Measurements from ENCODE around the gene FLNB.

The FLNB gene

DNA sequence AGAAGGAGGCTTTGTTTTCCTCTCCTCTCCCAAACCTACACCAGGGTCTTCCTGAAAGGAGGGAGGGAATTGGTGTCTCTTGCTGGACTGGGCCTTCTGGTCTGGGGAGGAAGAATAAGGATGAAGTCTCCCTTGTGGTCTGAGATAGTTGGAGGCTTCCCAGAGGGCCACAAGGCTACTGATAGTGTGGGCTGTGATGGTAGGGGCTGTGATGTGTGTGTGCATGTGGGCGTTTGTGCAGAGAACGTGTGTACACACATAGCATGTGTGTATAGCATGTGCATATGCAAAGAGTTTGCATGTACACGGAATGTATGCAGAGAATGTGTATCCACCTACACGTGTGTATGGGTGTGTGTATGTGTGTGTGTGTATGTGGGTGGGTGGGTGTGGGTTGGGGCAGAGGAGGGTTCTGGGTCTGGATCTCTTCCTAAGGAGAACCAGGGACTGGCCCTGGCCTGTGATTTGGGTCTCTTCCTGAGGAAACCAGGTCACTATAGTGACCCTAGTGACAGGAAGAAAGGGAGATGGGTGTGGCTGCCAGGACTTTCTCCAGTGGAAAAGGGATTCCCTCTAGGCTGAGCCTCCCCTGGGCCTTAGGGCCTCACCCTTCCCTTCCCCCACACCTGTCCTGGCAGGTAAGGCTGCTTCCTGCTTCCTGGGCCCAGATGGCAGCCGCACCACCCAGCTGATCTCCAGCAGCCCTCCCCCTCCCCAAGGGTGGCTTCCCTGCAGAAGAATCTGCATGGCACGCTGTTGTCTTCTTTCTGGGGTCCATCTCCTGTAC is 1.7 kb downstream of the FLNB start:
- DNase-seq = no peak

DNA sequence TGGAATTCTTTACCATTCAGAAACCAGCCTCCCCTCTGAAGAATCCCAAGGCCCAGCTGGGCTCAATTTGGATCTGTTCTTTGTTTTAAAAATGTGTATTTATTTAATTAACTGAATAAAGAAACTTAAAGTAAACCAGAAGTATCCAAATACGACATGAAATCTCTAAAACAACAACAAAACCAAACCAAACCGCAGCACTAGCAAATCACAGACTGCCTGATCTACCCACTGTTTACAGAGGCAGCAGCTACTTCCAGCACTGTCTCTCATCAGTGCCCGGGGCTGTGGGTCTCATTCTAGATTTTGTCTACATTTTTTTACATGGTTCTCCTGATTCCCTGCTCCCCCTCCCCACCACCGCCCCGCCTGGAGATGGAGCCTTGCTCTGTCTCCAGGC is 2.3 kb downstream of the FLNB start:
- DNase-seq = no peak

GRCh38 chr3:58011580-58011979 is 3.4 kb downstream of the FLNB start:
- DNase-seq = no peak

DNA sequence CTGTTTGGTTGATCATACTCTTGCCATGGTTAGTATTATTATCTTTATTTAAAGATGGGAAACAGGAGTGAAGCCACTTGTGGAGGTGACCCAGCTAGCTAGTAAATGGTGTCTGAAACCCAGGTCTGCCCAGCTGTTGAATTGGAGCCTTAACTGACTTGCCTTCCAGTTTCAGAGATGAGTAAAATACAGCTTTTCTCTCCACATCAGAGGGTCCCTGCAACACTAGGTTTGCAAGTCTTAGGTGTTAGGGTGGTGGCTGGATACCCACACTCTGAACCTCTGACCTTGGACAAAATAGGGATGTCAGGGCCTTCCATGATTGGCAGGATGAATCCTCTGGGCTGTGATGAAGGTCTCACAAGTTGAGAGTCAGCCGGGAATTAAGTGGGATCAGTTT is 4.1 kb downstream of the FLNB start:
- no peak for DNase-seq

- DNase-seq = no peak
Measured at GRCh38 chr3:58013099-58013498, 4.9 kb downstream of the FLNB start.

GRCh38 chr3:58013973-58014649 is 5.9 kb downstream of the FLNB start:
- DNase-seq = no peak

DNA sequence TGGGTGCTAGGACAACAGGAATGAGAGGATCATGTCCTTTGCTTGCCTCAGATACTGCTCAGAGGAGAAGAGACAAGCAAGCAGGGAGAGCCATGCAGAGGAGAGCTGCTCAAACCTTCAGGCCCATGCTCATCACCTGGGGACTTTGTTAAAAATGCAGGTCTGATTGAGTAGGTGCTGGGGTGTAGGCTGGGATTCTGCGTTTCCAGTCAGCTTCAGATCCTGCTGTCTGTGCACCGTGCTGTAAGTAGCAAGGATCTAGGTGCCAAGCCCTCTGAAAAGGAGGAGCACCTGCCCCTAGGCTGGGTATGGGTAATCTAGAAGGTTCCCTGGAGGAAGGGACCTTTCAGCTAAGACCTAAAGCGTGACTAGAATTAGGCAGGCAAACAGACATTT is 7.3 kb downstream of the FLNB start:
- no peak for DNase-seq

- no peak for DNase-seq
Measured at GRCh38 chr3:58016710-58017109, 8.5 kb downstream of the FLNB start.

DNA sequence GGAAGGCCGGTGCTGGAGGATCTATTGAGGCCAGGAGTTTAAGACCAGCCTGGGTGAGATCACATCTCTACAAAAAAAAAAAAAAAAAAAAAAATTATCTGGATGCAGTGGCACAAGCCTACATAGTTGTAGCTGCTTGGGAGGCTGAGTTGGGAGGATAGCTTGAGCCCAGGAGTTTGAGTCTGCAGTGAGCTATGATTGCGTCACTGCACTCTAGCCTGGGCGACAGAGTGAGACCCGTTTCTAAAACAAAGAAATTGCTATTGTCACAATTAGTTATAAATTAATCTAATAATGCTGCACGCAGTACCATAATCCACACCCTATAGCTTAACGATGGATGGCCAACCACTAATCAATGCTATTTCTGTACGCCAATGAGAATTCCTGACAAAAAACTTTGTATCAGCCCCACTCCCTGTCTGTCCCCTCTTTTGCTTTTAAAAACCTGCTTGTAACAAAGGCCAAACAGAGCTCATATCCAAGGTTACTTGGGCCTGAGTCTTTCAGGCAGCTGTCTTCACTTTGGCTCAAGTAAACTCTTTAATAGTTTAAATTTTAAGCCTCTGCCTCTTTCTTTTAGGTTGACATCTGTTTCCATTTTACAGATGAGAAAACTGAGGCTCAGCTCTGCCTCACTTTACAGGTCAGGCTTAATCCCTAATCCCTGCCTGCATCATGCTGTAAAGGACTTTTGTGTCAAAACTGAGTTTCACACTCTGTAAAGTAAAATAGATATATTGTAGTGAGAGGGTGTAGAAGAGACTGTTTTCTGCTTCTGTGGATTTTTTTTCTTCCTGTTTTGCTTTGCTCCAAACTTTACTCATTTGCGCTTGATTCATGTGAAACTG is 10.9 kb downstream of the FLNB start:
- DNase-seq = no peak

DNA sequence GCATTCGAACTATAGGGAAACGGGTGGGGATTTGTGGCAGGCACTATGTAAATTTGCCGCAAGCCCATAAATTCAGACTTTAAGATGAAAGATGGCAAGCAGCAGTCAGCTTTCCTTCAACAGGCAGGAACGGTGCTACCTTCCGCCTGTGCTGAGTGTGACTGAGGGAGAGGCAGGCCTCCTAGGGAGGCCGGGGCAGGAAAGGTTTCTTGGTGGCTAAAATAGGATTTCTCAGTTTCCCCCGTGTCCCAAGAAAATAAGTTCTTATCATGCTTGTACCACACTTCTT is 12.5 kb downstream of the FLNB start:
- no peak for DNase-seq

DNA sequence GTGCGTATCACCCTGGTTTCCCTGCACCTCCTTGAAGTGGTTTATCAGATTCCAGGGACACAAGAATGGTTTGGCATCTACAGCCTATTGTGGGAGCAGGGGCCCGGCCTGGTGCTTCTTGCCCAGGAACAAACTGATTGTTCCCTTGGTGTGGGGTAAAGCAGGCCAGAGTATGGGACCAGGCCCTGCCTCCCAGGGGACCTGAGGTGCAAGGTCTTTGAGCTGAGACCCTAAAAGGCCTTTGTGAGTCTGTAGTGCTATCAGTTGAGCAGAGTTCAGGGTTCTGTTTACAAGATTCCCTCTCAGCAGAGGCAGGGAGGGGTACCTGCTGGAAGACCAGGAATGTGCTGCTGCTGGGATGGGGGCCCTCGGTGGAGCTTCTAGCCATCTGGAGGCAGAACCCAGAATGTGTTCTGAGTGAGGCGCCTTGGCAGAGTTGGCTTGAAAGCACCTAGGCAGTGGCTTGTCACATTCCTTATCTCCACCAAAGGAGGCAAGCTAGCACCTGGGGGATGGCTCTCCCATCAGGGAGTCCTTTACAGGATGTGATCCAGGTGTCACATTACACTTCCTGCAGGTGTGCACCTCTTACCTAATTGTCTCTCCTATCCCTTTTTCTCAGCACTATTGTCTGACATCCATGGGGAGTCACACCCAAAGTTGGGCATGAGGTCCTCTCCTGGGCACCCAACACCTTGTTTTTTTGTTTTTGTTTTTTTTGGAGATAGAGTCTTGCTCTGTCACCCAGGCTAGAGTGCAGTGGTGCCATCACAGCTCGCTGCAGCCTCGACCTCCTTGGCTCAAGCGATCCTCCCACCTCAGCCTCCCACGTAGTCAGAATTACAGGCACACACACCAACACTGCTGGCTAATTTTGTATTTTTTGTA is 13.1 kb downstream of the FLNB start:
- DNase-seq = no peak

DNA sequence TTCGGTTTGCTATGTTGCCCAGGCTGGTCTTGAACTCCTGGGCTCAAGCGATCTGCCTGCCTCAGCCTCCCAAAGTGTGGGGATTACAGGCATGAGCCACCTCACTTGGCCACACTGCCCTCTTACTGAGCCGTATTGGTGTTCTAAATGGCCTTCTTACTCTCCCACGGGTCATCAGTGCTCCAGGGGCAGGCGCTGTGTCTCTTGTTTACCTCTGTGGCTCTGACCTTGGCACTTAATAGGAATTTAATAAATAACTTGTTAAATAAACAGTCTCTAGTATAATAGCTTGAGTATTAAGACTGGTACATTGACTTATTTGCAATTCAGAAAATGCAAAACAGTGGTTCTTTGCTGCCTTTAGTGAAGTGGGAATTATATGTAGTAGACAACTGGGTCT is 13.7 kb downstream of the FLNB start:
- DNase-seq = no peak

DNA sequence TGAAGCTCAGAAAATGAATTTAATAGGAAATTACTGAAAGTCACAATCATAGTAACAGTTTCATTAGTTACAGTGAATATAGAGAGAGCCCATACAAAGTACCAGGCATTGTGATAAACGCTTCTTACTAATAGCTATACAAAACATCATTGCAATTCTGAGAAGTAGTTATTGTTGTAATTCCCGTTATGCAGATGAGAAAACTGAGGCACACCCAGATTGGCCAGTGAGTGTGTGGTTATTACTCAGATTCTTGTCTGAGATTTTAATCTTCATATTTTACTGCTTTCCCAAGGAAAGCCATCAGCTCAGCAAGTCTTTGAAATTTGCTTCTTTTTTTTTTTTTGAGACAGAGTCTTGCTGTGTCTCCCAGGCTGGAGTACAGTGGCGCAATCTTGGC is 14.3 kb downstream of the FLNB start:
- no peak for DNase-seq

GRCh38 chr3:58023531-58023930 is 15.3 kb downstream of the FLNB start:
- no peak for DNase-seq

DNA sequence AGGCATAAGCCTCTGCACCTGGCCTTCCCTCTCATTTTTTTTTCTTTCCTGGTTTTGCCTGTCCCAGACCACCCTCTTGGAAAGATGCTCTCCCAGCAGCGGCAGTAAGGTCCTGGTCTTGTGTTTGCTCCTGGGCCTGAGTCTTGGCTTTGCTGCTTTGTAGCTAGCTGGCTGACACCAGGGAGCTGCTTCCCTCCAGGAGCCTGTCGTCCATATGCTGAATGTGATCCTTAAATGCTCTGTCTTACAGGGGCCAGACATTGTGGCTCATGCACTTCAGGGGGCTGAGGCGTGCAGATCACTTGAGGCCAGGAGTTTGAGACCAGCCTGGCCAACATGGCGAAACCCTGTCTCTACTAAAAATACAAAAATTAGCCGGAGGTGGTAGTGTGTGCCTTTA is 17.2 kb downstream of the FLNB start:
- DNase-seq = no peak

DNA sequence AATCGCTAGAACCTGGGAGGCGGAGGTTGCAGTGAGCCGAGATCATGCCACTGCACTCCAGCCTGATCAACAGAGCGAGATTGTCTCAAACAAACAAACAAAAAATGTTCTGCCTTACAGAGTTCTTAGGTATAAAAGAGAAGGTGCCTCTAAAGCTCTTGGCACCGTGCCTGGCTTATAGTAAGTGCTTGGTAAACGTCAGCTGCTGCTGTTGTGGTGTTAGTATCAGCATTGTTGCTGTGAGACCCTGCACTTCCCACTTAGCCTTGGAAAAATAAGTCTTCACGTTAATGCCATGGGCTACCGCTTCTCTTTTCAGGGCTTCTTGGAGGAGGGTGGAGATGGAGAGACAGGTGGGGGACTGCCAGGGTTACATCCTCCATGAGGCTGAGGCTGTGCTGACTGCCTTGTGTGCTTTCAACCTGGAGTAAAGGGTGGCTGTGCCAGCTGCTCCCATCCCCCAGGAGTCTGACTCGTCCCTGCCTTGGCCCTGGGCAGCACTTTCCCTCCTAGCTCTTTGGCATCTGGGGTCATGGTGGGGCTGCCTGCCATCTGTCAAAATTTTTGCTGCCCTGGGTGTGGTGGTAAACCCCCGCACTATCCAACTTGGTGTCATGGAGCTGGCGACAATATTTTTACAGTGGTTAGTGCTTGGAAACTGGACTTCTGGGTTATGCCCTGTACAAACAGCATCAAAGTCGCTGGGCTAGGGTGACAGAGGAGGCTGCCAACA is 17.8 kb downstream of the FLNB start:
- DNase-seq = no peak

DNA sequence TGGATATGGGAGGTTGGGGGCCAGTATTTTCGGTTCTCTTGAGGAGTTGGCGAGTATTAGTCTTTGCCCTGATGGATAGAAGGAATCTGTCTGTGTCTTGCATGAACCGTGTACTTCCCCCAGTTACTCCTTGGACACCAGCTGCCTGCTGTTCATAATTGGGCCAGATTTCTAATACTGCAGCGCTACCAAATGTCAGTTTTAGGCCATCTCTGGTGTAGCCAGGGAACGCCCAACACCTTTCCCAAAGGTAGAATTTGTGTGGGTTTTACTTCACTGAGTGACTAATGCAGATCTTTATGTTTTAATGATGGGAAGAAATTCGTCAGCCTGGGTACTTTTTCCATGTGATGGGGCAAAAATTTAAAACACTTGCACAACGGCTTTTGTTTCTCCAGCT is 18.4 kb downstream of the FLNB start:
- DNase-seq = no peak

DNA sequence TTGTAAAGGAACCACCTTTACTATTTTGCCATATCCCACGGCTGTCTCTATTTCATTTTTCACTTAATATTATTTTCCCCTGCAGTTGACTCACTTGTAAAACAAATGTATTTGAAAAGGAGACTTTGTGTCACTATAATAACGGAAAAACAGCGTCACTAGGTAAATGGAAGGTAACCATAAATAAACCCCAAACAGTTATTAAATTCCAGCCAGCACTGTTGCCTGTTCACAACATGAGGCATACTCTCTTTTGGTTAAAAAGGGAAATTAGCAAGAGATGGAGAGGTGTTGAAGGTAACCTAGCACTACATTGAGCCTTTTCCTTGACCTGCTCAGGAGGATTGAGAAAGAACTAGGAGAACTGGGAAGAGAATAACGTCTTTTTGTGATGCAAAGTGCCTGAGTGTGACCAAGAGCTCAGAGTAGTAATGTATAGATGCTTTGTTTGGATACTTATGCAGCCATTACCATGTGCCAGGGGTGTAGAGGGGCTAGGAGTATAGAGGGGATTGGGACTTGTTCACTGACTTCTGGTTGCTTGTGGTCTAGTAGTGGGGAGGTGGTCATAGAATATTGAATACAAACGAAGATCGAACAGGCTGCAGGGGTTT is 19.6 kb downstream of the FLNB start:
- no peak for DNase-seq

GRCh38 chr3:58028902-58029301 is 20.7 kb downstream of the FLNB start:
- DNase-seq = no peak

DNA sequence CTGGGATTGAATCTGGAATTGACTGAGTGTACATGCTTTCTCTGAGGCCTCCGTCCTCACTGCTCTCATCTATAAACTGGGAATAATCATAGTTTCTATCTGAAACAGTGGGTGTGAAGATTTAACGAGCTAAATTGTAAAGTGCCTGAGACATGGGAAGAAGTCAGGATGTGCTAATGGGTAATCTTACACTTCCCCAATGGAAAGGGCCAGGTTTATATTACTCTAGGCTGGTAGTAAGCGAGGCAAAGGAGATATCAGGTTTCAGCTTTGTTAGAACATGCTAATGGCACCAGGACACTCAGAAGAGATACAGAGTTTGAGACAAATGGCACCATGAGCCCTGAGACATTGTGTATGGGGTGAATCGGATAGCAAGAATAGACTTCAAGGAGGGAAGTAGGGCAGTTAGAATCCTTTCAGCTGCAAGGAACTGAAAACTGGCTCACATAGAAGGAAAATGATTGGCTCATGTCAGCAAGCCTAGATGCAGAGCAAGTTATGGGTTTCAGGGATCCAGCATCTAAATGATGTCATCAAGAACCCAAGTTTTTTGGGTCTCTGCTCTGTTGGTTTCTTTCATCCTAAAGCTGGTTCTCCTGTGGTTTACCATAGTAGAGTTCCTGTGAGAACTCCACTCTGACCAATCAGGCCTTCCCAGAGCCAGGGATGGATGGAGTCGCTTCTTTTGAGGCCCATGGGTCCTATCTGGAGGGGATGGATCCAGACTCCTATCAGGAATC is 21.8 kb downstream of the FLNB start:
- no peak for DNase-seq

GRCh38 chr3:58032186-58032585 is 24.0 kb downstream of the FLNB start:
- DNase-seq = no peak

All from activated T-cell treated with anti-CD3 and anti-CD28 coated beads for 4 hours (primary cell).